SK-N-MC (cell line): Measurements from ENCODE around the gene TMED3.
A peak's percentile ranks its signal among the peaks of the same experiment; 100 is the strongest.

Experiments
- DNase-seq: peaks from one replicate; pipeline ENCODE4 v3.0.0-alpha.2; 2011; ENCODE audit warnings: low read depth, low spot score
- H3K27ac ChIP-seq: fragments of 200-600 bp; sonication (generic); 2 replicates; pipeline ENCODE4 v1.5.1; 2016; ENCODE audit warnings: mixed run types
- H3K36me3 ChIP-seq: fragments of 200-600 bp; sonication (generic); 2 replicates; pipeline ENCODE4 v1.6.1; 2017; ENCODE audit warnings: antibody characterized with exemption, low read length, mixed read lengths; ENCODE audit not compliant: insufficient read depth
- H3K4me3 ChIP-seq: fragments of 200-600 bp; sonication (generic); 2 replicates; pipeline ENCODE4 v1.5.1; 2016
- H3K9ac ChIP-seq: fragments of 200-600 bp; sonication (generic); 2 replicates; pipeline ENCODE4 v1.8.0; 2017; ENCODE audit warnings: mixed run types, mixed read lengths; ENCODE audit not compliant: insufficient read length
- H3K9me3 ChIP-seq: fragments of 200-600 bp; sonication (generic); 2 replicates; pipeline ENCODE4 v1.6.1; 2017; ENCODE audit warnings: low read depth, mild to moderate bottlenecking, antibody characterized with exemption, low read length, moderate library complexity, mixed read lengths
- EZH2 ChIP-seq: fragments of 200-600 bp; sonication (generic); IDR thresholded peaks from one replicate; pipeline ENCODE4 v1.6.1; 2017; ENCODE audit warnings: antibody characterized with exemption
- FOXP2 ChIP-seq: optimal IDR thresholded peaks from 2 replicates; pipeline ENCODE3; 2011; ENCODE audit warnings: mild to moderate bottlenecking, moderate library complexity; ENCODE audit not compliant: insufficient read depth; ENCODE audit errors: extremely low read length, control extremely low read depth
- POLR2AphosphoS5 ChIP-seq: IDR thresholded peaks from 2 replicates; pipeline ENCODE4 v1.6.1; 2012; ENCODE audit warnings: mild to moderate bottlenecking, low read depth, low read length, borderline replicate concordance

Gene TMED3

DNA sequence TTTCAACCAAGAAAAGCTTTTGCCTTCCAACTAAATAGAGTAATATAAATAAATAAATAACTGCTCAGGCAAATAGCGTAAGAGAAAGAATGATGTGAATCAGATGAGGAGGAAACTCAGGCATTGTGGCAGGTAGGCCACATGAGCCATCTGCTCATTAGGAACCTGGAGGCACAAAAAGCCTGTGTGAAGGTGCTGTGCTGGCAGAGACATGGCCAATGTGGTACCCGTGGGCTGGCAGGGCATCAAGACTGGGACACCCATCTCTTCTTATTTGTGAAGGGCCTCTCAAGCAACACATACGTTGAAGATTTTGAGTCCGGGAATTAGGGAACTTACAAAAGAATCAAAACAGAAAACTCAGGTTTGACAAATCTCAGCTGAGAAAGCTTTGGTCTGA is 18.9 kb upstream of the TMED3 start:
- H3K36me3 ChIP-seq = no peaks in the 10 kb centered on the region
- no peaks in the 10 kb centered on the region for H3K9me3 ChIP-seq
- no peak for DNase-seq
- no peak overlapping the region for H3K27ac ChIP-seq
- no peak for TF ChIP-seq EZH2
- no peak for TF ChIP-seq POLR2AphosphoS5
- no peak for TF ChIP-seq FOXP2
- no peak overlapping the region for H3K4me3 ChIP-seq
- H3K9ac ChIP-seq = no peak overlapping the region

DNA sequence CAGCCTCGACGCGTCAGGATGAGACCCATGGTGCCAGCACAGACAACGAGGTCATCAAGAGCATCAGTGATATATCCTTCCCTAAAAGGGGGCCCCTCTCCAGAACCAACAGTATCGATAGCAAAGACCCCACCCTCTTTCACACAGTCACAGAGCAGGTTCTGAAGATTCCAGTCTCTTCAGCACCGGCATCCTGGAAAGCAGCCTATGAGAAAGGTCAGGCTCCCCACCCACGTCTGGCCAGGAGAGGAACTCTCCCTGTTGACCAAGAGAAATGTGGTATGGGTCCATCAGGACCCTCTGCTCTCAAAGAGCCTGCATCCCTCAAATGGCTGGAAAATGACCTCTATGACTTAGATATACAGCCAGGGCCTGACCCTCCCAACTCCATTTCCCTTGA is 16.8 kb upstream of the TMED3 start:
- H3K9ac ChIP-seq = no peak overlapping the region
- H3K4me3 ChIP-seq = no peak overlapping the region
- no peak for TF ChIP-seq POLR2AphosphoS5
- no peak for TF ChIP-seq FOXP2
- no peak for TF ChIP-seq EZH2
- no peaks in the 10 kb centered on the region for H3K36me3 ChIP-seq
- no peak overlapping the region for H3K27ac ChIP-seq
- H3K9me3 ChIP-seq = no peaks in the 10 kb centered on the region
- no peak for DNase-seq

DNA sequence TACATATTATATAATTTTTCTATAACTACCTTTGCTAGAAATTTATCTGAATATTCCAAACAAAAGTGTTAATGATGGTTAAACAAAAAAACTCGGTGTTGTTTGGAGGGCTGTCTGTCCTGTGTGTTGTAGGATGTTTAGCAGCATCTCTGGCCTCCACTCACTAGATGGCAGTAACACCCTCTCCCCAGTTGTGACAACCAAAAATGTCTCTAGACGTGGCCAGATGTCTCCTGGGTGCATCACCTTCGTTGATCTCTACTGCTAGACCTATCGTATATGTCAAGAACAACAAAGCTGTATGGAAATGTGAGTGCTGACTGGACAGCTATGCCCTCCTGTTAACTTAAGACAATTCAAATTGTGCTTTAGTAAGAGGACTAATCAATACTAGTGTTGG is 14.3 kb upstream of the TMED3 start:
- no peak overlapping the region for H3K4me3 ChIP-seq
- no peak overlapping the region for H3K9ac ChIP-seq
- TF ChIP-seq EZH2 (no peak), FOXP2 (no peak), POLR2AphosphoS5 (no peak)
- H3K36me3 ChIP-seq = no peaks in the 10 kb centered on the region
- no peaks in the 10 kb centered on the region for H3K9me3 ChIP-seq
- DNase-seq = no peak
- H3K27ac ChIP-seq = no peak overlapping the region

DNA sequence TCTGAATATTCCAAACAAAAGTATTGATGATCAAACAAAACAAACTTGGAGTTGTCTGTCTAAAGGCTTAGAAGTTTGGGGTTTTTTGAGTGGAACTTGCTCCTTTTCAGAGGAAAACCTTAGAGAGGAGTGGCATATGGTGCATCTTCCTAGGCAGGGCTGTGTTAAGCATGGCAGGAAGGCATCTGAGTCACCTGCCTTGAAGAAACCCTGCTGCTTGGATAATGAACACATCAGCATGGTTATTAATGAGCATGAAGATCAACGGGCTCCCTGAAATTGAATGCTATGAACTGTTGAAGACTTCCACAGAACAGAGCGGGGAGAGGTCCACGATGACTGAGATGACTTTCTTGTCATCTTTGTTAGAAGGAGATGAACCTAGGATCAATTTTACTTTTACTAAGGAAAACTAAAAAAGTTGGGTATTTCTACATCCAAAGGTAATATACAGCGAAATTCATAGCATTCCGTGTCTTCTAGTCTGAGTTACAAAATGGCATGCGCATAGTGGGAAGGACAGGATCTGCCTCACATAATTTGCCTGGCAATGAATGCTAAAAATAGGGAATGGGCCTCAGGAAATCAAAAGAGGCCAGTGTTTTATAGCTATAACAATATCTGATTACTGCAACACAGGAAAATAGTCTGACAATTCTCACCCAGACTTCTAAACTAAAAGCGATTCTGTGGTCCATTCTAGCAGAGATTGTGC is 11.6 kb upstream of the TMED3 start:
- no peak overlapping the region for H3K4me3 ChIP-seq
- DNase-seq = no peak
- H3K9me3 ChIP-seq = no peaks in the 10 kb centered on the region
- no peak overlapping the region for H3K27ac ChIP-seq
- no peak for TF ChIP-seq POLR2AphosphoS5
- TF ChIP-seq FOXP2 = no peak
- TF ChIP-seq EZH2 = no peak
- no peak overlapping the region for H3K9ac ChIP-seq
- no peaks in the 10 kb centered on the region for H3K36me3 ChIP-seq

DNA sequence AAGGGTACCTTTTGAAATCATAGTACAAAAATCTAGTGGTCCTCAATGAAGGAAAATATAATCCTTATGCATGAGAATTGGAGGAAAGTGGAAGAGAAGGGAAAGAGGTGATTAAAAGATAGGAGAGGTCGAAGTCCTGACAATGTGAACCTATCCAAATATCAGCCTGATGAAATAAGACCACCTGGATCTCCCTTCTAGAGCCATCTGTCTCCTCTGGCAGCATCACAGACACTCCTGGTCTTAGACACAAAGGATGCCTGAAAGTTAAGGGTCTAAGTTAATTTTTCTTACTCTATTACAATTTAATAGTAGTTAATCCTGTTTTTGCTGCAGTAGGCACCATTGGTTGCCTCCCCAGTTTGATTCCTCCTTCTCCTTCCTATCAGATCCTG is 11.1 kb upstream of the TMED3 start:
- H3K36me3 ChIP-seq = no peaks in the 10 kb centered on the region
- H3K9ac ChIP-seq = no peak overlapping the region
- no peaks in the 10 kb centered on the region for H3K9me3 ChIP-seq
- no peak overlapping the region for H3K27ac ChIP-seq
- DNase-seq = no peak
- TF ChIP-seq EZH2 (no peak), POLR2AphosphoS5 (no peak), FOXP2 (no peak)
- H3K4me3 ChIP-seq = no peak overlapping the region

DNA sequence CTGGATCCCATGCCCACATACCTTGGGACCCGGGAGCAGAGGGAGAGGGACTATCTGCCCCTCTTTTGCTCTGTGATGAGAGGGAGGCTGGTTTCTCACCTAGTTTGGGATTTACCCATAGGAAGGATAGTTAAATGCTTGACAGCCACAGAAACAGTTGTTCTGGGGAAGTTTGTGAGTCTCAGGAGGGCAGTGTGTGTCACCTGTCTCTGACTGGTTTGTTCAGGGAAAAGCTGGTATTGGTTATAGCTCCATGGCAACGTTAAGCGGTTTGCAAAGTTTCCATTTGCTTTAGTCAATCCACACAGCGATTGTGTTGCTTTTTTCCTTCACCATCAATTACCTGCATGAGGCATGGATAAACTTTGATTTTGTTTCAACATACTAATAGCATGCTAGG is 3.7 kb upstream of the TMED3 start:
- no peak for TF ChIP-seq POLR2AphosphoS5
- no peak for TF ChIP-seq EZH2
- TF ChIP-seq FOXP2 = no peak
- DNase-seq = no peak
- no peaks in the 10 kb centered on the region for H3K9me3 ChIP-seq
- H3K9ac ChIP-seq = no peak overlapping the region
- no peak overlapping the region for H3K4me3 ChIP-seq
- H3K27ac ChIP-seq = no peak overlapping the region
- H3K36me3 ChIP-seq = no peaks in the 10 kb centered on the region

DNA sequence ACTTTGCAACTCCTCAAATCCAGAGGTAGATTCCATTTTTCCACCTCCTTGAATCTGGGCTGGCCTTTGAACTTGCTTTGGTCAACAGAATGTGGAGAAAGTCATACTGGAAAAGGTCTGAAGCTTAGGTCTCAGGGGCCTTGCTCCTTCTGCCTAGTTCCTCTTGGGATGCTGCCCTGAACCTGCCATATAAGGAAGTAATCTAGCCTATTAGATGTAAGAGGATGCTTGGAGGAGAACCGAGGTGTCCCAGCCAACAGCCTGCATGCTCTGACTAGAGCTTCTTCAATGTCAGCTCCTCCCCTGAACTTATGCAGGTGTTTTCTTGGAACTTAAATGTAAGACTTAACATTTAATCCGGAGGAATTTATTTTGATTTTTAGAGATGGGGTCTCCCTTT is 2.0 kb upstream of the TMED3 start:
- no peaks in the 10 kb centered on the region for H3K9me3 ChIP-seq
- no peak overlapping the region for H3K4me3 ChIP-seq
- TF ChIP-seq FOXP2 (no peak), POLR2AphosphoS5 (no peak), EZH2 (no peak)
- DNase-seq = no peak
- no peak overlapping the region for H3K9ac ChIP-seq
- H3K27ac ChIP-seq = no peak overlapping the region
- H3K36me3 ChIP-seq = peaks cover 10% of the 10 kb centered on the region

DNA sequence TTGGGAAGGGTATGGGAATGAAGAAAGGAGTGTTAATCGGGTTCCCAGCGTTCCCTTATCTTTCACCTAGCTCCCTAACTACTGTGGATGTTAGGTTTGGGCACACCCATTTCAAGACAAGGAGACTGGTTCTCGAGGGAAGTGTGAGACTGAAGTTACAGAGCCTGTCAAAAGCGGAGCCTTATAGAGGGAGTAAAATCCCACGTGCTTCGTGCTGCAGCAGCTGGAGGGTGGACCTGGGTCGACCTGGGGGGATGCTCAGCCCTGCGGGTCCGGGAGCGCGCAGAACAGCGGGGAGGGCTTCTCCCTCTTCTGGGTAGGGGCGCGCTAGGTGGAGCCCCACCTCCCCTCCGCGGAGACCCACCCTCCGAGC is 314 bp upstream of the TMED3 start:
- no peak for TF ChIP-seq FOXP2
- TF ChIP-seq EZH2 = no peak
- TF ChIP-seq POLR2AphosphoS5 = no peak
- no peak for DNase-seq
- Histone ChIP-seq H3K27ac (no peak overlapping the region), H3K9me3 (no peaks in the 10 kb centered on the region), H3K4me3 (peak overlapping the region; percentile 97), H3K9ac (no peak overlapping the region), H3K36me3 (peaks cover 27% of the 10 kb centered on the region)
